Adipose tissue (tissue), 3 donors: ENCODE results near the gene GRK3. TPM values are rescaled to one million over a fixed set of nuclear protein-coding genes. Genes with fewer than 3 reads are reported as not detected.

ENCODE experiments used
- H3K27ac ChIP-seq: one replicate; pipeline ENCODE4 v1.5.1; 2013; ENCODE audit warnings: low read depth, low read length
- WGBS, 3 donors: extraction: QIAGEN DNeasy Blood & Tissue Kit; methylation state at CpG; one replicate each; pipeline ENCODE4 v1.1.7; 2013; 5-methylcytosine and 5-hydroxymethylcytosine counted together
- polyA plus RNA-seq, 3 donors: library from polyadenylated mRNA; stranded (reverse); fragments of 200-250 nt; gene quantifications; one replicate each; pipeline ENCODE4 v1.2.3, GENCODE V29; 2013
- donor health status: healthy with polysubstance abuse.
- donor health status: Bipolar disorder and iron deficiency.
- donor health status: healthy.

GRK3 gene
- polyA plus RNA-seq, 3 donors, result 5.8 to 17.6 (median 8.8) TPM

GRCh38 chr22:25672289-25673084 lies 108.0 kb downstream of the GRK3 start:
- no peak overlapping the region for H3K27ac ChIP-seq
- 66 to 72% (median 68%) methylated on average over 5 of the region's 5 CpGs for WGBS, 3 donors

GRCh38 chr22:25673713-25674112 lies 109.2 kb downstream of the GRK3 start:
- H3K27ac ChIP-seq, result no peak overlapping the region
- WGBS, 3 donors, result 93 to 95% (median 93%) methylated on average over 5 of the region's 5 CpGs

GRCh38 chr22:25677631-25678030 lies 113.2 kb downstream of the GRK3 start:
- 73 to 82% (median 74%) methylated on average over 4 of the region's 4 CpGs for WGBS, 3 donors
- H3K27ac ChIP-seq, result no peak overlapping the region

GRCh38 chr22:25680051-25680450 lies 115.6 kb downstream of the GRK3 start:
- no peak overlapping the region for H3K27ac ChIP-seq
- 69 to 78% (median 78%) methylated on average over 2 of the region's 2 CpGs for WGBS, 3 donors

GRCh38 chr22:25680956-25681355 lies 116.5 kb downstream of the GRK3 start:
- no peak overlapping the region for H3K27ac ChIP-seq
- WGBS, 3 donors, result 87 to 90% (median 87%) methylated on average over 6 of the region's 6 CpGs

DNA sequence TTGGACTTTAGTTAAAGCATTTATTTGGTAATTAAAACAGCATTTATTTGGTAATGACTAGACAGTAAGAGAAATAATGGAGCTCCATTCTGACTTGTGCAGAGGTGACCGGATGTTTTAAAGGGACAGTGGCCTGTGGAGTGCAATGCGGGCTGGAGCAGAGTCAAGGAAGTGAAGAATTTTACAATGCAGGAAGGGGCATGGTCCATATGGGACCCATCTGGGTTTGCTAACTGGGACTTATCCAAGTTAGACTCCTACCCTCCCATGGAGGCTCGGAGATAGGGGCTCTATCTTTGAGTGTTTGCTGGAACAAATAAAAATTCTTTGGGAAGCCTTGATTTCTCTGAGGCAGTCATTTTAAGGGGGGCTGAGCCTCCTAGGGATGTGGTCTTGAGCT lies 117.6 kb downstream of the GRK3 start:
- WGBS, 3 donors, result 72 to 88% (median 79%) methylated on average over 3 of the region's 3 CpGs
- H3K27ac ChIP-seq, result no peak overlapping the region

DNA sequence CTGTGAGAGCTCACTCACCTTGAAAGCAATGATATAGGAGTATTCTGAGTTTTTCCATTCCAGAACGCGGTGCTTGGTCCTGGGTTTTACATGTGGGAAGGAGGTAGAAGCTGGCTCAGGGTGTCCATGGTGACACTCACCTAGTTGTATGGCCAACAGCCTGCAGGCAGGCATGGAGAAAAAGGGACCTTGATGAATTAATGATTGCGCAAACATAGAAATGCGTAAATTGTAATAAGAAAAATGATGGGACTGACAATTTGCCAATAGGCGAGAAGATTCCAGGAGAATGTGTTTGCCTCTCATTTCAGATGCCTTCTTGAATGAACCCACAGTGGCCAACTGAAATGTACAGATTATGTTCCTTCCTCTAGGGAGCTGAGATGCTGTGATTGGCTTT lies 124.2 kb downstream of the GRK3 start:
- H3K27ac ChIP-seq, result no peak overlapping the region
- WGBS, 3 donors, result 92 to 96% (median 92%) methylated on average over 5 of the region's 5 CpGs

GRCh38 chr22:25689631-25690030 lies 125.2 kb downstream of the GRK3 start:
- 95 to 98% (median 96%) methylated on average over 2 of the region's 2 CpGs for WGBS, 3 donors
- no peak overlapping the region for H3K27ac ChIP-seq

DNA sequence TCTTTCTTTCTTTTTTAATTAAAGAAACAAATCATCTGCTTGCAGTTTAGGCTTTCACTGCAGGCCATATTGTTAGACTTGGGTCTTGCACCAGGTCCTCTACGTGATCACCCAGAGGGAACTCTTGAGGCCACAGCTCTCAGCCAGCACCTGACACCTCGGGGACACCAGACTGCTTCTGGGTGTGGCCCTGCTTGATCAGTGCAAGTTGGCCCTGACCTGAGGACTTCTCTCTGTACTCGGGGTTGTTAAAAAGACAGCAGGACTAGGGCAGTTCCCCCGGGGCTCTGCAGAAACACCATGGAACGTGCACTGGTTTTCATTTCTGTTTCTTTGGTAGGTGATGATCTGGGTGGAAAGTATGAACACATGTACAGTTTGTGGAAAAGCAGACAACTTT lies 126.3 kb downstream of the GRK3 start:
- 68 to 79% (median 76%) methylated on average over 5 of the region's 5 CpGs for whole genome bisulfite sequencing, 3 donors
- no peak overlapping the region for H3K27ac ChIP-seq

GRCh38 chr22:25692397-25693267 lies 128.2 kb downstream of the GRK3 start:
- no peak overlapping the region for H3K27ac ChIP-seq
- 83 to 87% (median 86%) methylated on average over 15 of the region's 15 CpGs for WGBS, 3 donors

- H3K27ac ChIP-seq, result no peak overlapping the region
- 91 to 93% (median 92%) methylated on average over 4 of the region's 4 CpGs for WGBS, 3 donors
Observed at GRCh38 chr22:25693268-25693565, 128.7 kb downstream of the GRK3 start.

DNA sequence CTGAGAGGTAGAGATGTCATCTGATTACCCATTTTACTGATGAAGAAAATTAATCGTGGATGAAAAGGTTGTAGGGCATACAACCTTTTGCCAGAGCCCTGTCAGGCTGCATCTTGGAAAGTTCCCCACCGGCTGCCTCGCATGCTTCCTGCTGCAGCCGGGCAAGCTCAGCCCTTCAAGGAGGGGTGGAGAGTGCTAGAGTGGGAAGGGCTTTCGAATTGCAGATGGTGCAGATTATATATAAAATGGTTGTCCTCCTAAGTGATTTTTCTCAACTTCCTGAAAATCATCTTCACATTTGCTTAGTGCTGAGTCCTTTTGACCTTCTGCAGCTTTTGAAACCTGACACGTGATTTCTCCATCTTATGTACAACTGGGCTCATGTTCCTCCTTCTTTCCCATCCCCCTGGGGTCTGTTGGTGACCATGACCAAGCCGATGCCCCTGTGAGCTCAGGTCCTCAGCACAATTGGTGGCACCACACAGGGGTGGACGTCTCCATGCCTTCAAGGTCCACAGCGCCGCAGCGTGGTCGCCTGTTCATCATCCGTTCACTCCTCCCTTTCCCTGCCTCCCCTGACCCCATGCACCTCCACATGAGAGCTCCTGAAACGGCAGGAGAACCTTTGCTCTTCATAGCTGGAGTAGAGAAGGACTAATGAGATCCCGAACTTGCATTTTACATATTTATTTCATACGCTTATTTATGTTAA lies 129.9 kb downstream of the GRK3 start:
- 85 to 86% (median 85%) methylated on average over 16 of the region's 16 CpGs for WGBS, 3 donors
- H3K27ac ChIP-seq, result no peak overlapping the region

- 86 to 92% (median 91%) methylated on average over 5 of the region's 5 CpGs for WGBS, 3 donors
Observed at GRCh38 chr22:25695146-25695545, 130.7 kb downstream of the GRK3 start.

DNA sequence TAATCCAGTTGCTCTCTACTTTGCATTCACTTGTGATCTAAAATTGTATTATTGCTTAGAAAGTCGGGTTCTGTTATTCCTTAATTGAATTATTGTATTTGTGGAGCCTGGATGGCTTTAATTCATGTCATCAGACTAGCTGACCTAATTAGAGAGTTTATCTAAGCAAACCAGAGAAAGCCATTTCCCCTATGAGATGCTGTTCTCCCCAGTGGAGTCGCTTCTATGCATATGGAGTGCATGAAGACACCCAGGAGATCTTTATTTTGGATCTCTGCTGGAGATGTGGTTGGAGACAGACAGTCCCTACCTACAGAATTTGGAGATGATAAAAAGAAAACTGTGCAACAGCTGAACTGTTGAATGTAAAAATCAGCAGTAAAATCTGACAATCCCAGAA lies 132.3 kb downstream of the GRK3 start:
- WGBS, 3 donors, result 60 to 82% (median 78%) methylated on average over 2 of the region's 2 CpGs
- no peak overlapping the region for H3K27ac ChIP-seq

More at GRCh38 chr22:25695146-25695545, 130.7 kb downstream of the GRK3 start:
- H3K27ac ChIP-seq, result no peak overlapping the region

GRCh38 chr22:25697181-25697664 lies 132.7 kb downstream of the GRK3 start:
- no peak overlapping the region for H3K27ac ChIP-seq
- 66 to 79% (median 76%) methylated on average over 5 of the region's 5 CpGs for WGBS, 3 donors

GRCh38 chr22:25697978-25698377 lies 133.5 kb downstream of the GRK3 start:
- H3K27ac ChIP-seq, result no peak overlapping the region
- 88 to 96% (median 90%) methylated on average over 2 of the region's 2 CpGs for WGBS, 3 donors

DNA sequence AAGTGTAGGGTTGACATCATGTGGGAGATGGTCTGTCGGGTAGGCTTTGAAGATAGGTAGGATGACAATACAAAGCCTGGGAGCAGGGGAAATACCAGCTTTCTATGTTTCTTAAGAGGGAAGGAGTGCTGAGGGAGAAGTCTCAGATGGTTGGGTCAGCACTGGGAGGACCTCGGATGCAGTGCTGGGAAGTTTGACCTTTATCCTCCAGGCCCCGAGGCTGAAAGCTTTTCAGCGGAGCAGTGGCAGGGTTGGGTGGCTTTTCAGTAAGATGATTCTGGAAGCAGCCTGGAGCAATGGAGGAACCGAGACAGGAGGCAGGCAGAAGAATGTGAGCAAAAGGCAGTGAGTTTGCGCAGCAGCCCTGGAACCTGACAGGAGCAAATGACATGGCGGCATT lies 134.0 kb downstream of the GRK3 start:
- H3K27ac ChIP-seq, result no peak overlapping the region
- 77 to 85% (median 83%) methylated on average over 7 of the region's 7 CpGs for WGBS, 3 donors

- H3K27ac ChIP-seq, result no peak overlapping the region
- WGBS, 3 donors, result 77 to 91% (median 88%) methylated on average over 6 of the region's 6 CpGs
Observed at GRCh38 chr22:25698978-25699377, 134.5 kb downstream of the GRK3 start.
